GM12878 (cell line): ENCODE results near the gene NPFFR2. TPM values are rescaled to one million over a fixed set of nuclear protein-coding genes. Genes with fewer than 3 reads are reported as not detected.

Source experiments
- ATAC-seq: fragments of 200-7000 bp; cut with Tn5 transposase; 3 replicates; pipeline ENCODE4 v1.9.1; 2020; ENCODE audit warnings: mild to moderate bottlenecking, moderate library complexity
- BruUV-seq: library from RNA; stranded (reverse); fragments of 400-500 nt; replicated peaks from 2 replicates; lab custom pipeline; 2021; lab: Mats Ljungman, UMichigan
- CTCF ChIA-PET: fragments of 300-600 bp; sonication (Branson Sonifier 250); formaldehyde crosslinking; extraction: SDS; loops from one replicate; lab custom pipeline; 2021; ENCODE audit warnings: inconsistent platforms; lab: Yijun Ruan, JAX
- POLR2A ChIA-PET: fragments of 350-600 bp; formaldehyde crosslinking; extraction: SDS; loops from one replicate; lab custom pipeline; 2021; ENCODE audit warnings: inconsistent platforms; lab: Charles Lee
- RAD21 ChIA-PET: fragments of 300-600 bp; sonication (Branson Sonifier 250); formaldehyde crosslinking; loops from one replicate; lab custom pipeline; 2023; ENCODE audit warnings: antibody characterized with exemption; ENCODE audit not compliant: unreplicated experiment; lab: Charles Lee
- SMC1A ChIA-PET: fragments of 300-600 bp; sonication (Branson Sonifier 250); formaldehyde crosslinking; loops from one replicate; lab custom pipeline; 2023; ENCODE audit not compliant: unreplicated experiment, uncharacterized antibody; lab: Charles Lee
- DNase-seq: peaks from one replicate; pipeline ENCODE4 v3.0.0-alpha.2; 2011; ENCODE audit warnings: low read depth, low spot score
- FAIRE-seq: peaks from 3 replicates; lab custom pipeline; 2011; peaks lifted over from hg19 to GRCh38; lab: Jason Lieb, UNC
- H2AFZ ChIP-seq: 2 replicates; pipeline ENCODE4 v1.6.0; 2011; ENCODE audit warnings: low read depth, low read length, control low read depth; ENCODE audit not compliant: control insufficient read depth
- H3K27ac ChIP-seq: 2 replicates; pipeline ENCODE4 v1.5.1; 2011; ENCODE audit warnings: control low read depth; ENCODE audit not compliant: control insufficient read depth, insufficient read depth
- H3K27me3 ChIP-seq, 2 experiments: replicated peaks in 1 of 2; 2 replicates each; pipeline versions ENCODE4 v1.6.0 to v1.6.1; 2011; ENCODE audit warnings: low read length in 1 of 2; ENCODE audit not compliant: control insufficient read depth in 2 of 2, insufficient read depth in 2 of 2
- H3K36me3 ChIP-seq, 2 experiments: 2 replicates each; pipeline ENCODE4 v1.5.1; 2011; ENCODE audit warnings: low read length in 1 of 2; ENCODE audit not compliant: control insufficient read depth in 2 of 2, insufficient read depth in 2 of 2
- H3K4me1 ChIP-seq: 2 replicates; pipeline ENCODE4 v1.6.1; 2011; ENCODE audit warnings: mild to moderate bottlenecking, low read length, moderate library complexity, mixed read lengths; ENCODE audit not compliant: control insufficient read depth, insufficient read depth
- H3K4me2 ChIP-seq: 2 replicates; pipeline ENCODE4 v1.6.0; 2011; ENCODE audit warnings: control low read depth; ENCODE audit not compliant: control insufficient read depth, insufficient read depth
- H3K4me3 ChIP-seq: fragments of 200-600 bp; sonication (generic); 2 replicates; pipeline ENCODE4 v1.5.1; 2016
- H3K79me2 ChIP-seq: 2 replicates; pipeline ENCODE4 v1.6.0; 2011; ENCODE audit warnings: low read length; ENCODE audit not compliant: control insufficient read depth, insufficient read depth
- H3K9ac ChIP-seq: 2 replicates; pipeline ENCODE4 v1.8.0; 2011; ENCODE audit warnings: low read length, control low read depth, mixed read lengths; ENCODE audit not compliant: control insufficient read depth, insufficient read depth
- H3K9me3 ChIP-seq: replicated peaks from 3 replicates; pipeline ENCODE4 v1.5.1; 2011; ENCODE audit warnings: mild to moderate bottlenecking, low read length; ENCODE audit not compliant: control insufficient read depth, insufficient read depth
- H4K20me1 ChIP-seq: 2 replicates; pipeline ENCODE4 v1.6.0; 2011; ENCODE audit not compliant: control insufficient read depth, insufficient read depth
- FOXM1 ChIP-seq: IDR thresholded peaks from 2 replicates; pipeline ENCODE4 v1.6.1; 2012; ENCODE audit warnings: low read depth, mild to moderate bottlenecking, inconsistent platforms, low read length, moderate library complexity
- IRF4 ChIP-seq: IDR thresholded peaks from 2 replicates; pipeline ENCODE4 v1.6.1; 2011; ENCODE audit warnings: low read depth, low read length
- JUNB ChIP-seq: IDR thresholded peaks from 2 replicates; pipeline ENCODE4 v1.6.1; 2016; ENCODE audit warnings: antibody characterized with exemption, mild to moderate bottlenecking
- JUND ChIP-seq: IDR thresholded peaks from 2 replicates; pipeline ENCODE4 v1.6.1; 2012; ENCODE audit warnings: low read depth, mild to moderate bottlenecking, low read length, improper control_type of control experiment, moderate library complexity
- NFYB ChIP-seq: IDR thresholded peaks from 2 replicates; pipeline ENCODE4 v1.6.1; 2011; ENCODE audit warnings: low read depth, mild to moderate bottlenecking, low read length, improper control_type of control experiment, moderate library complexity; ENCODE audit not compliant: insufficient read depth
- SMC3 ChIP-seq: IDR thresholded peaks from 2 replicates; pipeline ENCODE4 v1.6.1; 2011; ENCODE audit warnings: low read length, improper control_type of control experiment, borderline replicate concordance
- WGBS: methylation state at CpG from one replicate; pipeline ENCODE4 v1.1.6; 2016; ENCODE audit warnings: low lambda C conversion rate; ENCODE audit not compliant: insufficient replicate concordance, insufficient coverage; ENCODE audit errors: missing lambda C conversion rate; 5-methylcytosine and 5-hydroxymethylcytosine counted together
- in situ Hi-C: fragments of 300-500 bp; cut with MboI; formaldehyde crosslinking; loops from 9 replicates; pipeline ENCODE4 v1.14.3; 2018; ENCODE audit warnings: mixed read lengths
- intact Hi-C: fragments of 100-400 bp; cut with micrococcal nuclease; formaldehyde crosslinking; loops from one replicate; pipeline ENCODE4 v1.14.2; 2022; ENCODE audit not compliant: unreplicated experiment
- polyA plus RNA-seq, 11 experiments: library from polyadenylated mRNA; depleted of rRNA in 4 of 11; unstranded in 6 of 11; stranded (reverse) in 5 of 11; fragments of >200 nt; fragmentation: Nextera tagmentation in 4 of 11; fragmentation: Illumina TruSeq in 1 of 11; extraction: Ambion mirVana in 4 of 11; extraction: Trizol in 1 of 11; gene quantifications; 1 replicate in 1 of 11; 2 replicates in 10 of 11; pipeline versions ENCODE4 v1.2.1 to v1.2.3, GENCODE V29; 2011 to 2016; ENCODE audit warnings: inconsistent platforms in 2 of 11, missing spikeins in 2 of 11, low read depth in 1 of 11
- total RNA-seq, 4 experiments: library from RNA; depleted of rRNA in 3 of 4; stranded (reverse); fragments of >200 nt in 3 of 4; fragmentation: Illumina TruSeq in 1 of 4; extraction: Trizol in 1 of 4; gene quantifications; 2 replicates each; pipeline versions ENCODE4 v1.2.1 to v1.2.3, GENCODE V29; 2013 to 2021
- TF ChIP-seq, protein P1 (sequence below): fragments of 450-650 bp; IDR thresholded peaks from 2 replicates; pipeline ENCODE4 v1.6.1; 2017; ENCODE audit warnings: mild to moderate bottlenecking, moderate library complexity

Gene NPFFR2
- total and polyA plus RNA-seq, 10 of the 15 experiments (the other 5 are each of a cell fraction or from before 2014, with no cell fraction given) = not detected

DNA sequence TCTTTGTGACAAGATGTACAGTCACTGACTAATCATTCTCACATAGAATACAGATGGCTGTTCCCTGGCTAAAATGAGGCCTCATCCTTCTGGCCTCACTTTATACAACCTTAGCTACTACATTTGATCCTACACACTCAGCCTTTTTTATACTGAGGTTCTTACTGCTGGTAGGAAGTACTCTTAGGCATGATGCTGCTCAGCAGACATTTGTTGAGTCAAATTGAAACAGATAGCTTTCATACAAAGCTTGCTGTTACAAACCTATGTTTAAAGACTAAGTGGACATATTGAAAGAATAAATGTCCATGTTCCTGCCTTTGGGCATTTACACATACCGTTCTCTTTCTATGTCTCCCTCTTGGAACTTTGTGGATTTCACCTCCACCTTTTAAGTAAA is 154.9 kb downstream of the NPFFR2 start:
- ChIA-PET RAD21 (no interaction called here), CTCF (no interaction called here), POLR2A (no interaction called here)

More for the DNA sequence above, 154.9 kb downstream of the NPFFR2 start:
- DNase-seq (no peak), ATAC-seq (peak; percentile 89), FAIRE-seq (no peak)
- WGBS = 36% methylated on average over 1 of the region's 1 CpG
- Histone ChIP-seq H3K9ac (no peak overlapping the region), H4K20me1 (no peaks in the 10 kb centered on the region), H3K4me2 (no peak overlapping the region), H3K36me3 (no peaks in the 10 kb centered on the region), H3K79me2 (no peaks in the 10 kb centered on the region), H3K4me3 (no peak overlapping the region), H3K9me3 (no peaks in the 10 kb centered on the region), H3K4me1 (no peaks in the 10 kb centered on the region), H3K27ac (no peak overlapping the region), H2AFZ (no peak overlapping the region), H3K27me3 (no peaks in the 10 kb centered on the region)
- TF ChIP-seq, protein P1, sequence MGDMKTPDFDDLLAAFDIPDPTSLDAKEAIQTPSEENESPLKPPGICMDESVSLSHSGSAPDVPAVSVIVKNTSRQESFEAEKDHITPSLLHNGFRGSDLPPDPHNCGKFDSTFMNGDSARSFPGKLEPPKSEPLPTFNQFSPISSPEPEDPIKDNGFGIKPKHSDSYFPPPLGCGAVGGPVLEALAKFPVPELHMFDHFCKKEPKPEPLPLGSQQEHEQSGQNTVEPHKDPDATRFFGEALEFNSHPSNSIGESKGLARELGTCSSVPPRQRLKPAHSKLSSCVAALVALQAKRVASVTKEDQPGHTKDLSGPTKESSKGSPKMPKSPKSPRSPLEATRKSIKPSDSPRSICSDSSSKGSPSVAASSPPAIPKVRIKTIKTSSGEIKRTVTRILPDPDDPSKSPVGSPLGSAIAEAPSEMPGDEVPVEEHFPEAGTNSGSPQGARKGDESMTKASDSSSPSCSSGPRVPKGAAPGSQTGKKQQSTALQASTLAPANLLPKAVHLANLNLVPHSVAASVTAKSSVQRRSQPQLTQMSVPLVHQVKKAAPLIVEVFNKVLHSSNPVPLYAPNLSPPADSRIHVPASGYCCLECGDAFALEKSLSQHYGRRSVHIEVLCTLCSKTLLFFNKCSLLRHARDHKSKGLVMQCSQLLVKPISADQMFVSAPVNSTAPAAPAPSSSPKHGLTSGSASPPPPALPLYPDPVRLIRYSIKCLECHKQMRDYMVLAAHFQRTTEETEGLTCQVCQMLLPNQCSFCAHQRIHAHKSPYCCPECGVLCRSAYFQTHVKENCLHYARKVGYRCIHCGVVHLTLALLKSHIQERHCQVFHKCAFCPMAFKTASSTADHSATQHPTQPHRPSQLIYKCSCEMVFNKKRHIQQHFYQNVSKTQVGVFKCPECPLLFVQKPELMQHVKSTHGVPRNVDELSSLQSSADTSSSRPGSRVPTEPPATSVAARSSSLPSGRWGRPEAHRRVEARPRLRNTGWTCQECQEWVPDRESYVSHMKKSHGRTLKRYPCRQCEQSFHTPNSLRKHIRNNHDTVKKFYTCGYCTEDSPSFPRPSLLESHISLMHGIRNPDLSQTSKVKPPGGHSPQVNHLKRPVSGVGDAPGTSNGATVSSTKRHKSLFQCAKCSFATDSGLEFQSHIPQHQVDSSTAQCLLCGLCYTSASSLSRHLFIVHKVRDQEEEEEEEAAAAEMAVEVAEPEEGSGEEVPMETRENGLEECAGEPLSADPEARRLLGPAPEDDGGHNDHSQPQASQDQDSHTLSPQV = no peak
- TF ChIP-seq JUND (peak; percentile 52; the same call in 1 of the 2 replicates), NFYB (no peak), IRF4 (peak; percentile 36; the same call in 1 of the 2 replicates), JUNB (peak; percentile 71), FOXM1 (no peak), SMC3 (no peak)
- SMC1A ChIA-PET = interaction anchor here (0.6 kb wide), 2 partner anchors 240 to 1077 kb away, joined by 3 read pairs; no protein-coding TSS in a partner anchor
- intact Hi-C loops = no loop called here
- BruUV-seq = no TSS peak
- in situ Hi-C loops = no loop called here
